GM18508 (cell line): ENCODE data around the gene SLC7A9.
"Not testable (repeated sequence)": the region's sequence is repeated elsewhere in the genome, so short reads cannot be mapped to it uniquely, and the experiment has no call there.

Source experiments
- ATAC-seq: cut with Tn5 transposase; IDR thresholded peaks from one replicate; pipeline ENCODE4 v1.9.1; 2021; ENCODE audit warnings: moderate number of reproducible peaks; ENCODE audit not compliant: insufficient read depth, unreplicated experiment

SLC7A9 gene

GRCh38 chr19:32810452-32810851 is 59.1 kb downstream of the SLC7A9 start:
- no peak for ATAC-seq

DNA sequence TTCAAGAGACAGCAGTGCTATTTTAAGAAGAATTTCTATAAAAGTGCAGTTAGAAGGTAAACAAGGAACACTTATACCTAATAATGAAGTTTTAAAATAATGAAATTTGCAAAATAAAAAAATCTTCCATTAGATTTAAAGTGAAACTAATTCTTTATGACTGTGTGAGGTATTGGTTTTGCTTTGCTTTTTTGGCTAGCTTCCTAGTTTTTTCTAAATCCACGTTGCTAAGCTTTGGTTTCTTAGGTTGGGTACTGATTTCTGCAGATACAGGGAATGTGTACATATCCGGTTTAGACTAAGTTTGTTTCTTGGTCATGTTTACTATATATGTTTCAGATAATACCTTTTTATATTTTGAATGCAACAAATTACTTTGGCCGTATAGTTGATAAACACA is 59.8 kb downstream of the SLC7A9 start:
- no peak for ATAC-seq

- no peak for ATAC-seq
These were observed 60.3 kb downstream of the SLC7A9 start for GRCh38 chr19:32809254-32809653.

- ATAC-seq: no peak
These were observed 61.3 kb downstream of the SLC7A9 start for GRCh38 chr19:32808236-32808635.

DNA sequence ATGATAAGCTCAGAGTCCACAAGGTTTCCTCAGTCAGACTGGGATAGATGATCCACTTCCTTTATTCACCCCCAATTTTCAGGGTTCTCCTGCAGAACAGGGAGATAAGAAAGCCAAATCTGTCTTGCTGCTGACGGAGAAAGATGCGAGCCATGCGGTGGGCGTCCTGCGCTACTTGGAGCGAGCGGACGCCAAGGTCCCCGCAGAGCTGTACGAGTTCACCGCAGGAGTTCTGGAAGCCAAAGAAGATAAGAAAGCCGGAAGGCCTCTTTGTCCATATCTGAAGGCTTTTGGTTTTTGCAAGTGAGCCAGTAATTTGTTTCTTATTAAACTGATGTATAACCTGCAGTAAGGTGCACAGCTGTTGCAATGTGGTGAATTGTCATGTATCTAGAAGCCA is 66.7 kb downstream of the SLC7A9 start:
- ATAC-seq: no peak

- no peak for ATAC-seq
These were observed 68.8 kb downstream of the SLC7A9 start for GRCh38 chr19:32800754-32801153.

DNA sequence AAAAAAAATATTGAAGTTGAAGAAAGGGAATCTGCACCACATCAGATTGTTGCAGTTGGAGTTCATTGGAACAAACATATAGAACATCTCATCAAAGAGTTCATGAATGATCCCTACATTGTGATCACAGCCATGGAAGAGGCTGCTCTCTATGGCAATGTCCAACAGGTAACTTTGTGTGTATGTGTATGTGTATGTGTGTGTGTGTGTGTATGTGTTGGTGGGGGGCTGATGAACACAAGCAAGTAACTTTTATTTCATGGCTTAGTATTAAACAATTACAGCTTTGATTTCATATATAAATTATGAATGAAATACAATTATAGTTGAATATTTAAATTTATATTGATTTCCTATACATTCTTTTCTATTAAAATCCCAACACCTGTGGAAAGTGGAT is 69.4 kb downstream of the SLC7A9 start:
- no peak for ATAC-seq

GRCh38 chr19:32798201-32798600 is 71.4 kb downstream of the SLC7A9 start:
- no peak for ATAC-seq

DNA sequence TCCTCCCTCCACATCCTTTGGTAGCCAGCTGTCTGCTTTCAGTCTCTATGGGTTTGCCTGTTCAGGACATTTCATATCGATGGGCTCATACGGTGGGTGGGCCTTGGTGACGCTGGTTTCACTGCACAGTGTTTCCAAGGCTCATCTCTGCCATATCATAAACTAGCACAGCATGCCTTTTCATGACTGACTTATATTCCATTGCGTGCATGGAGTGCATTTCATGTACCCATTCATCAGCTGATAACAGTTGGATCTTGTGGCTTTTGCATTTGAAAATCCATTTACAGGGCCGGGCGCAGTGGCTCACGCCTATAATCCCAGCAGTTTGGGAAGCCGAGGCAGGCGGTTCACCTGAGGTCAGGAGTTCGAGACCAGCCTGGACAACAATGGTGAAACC is 80.1 kb downstream of the SLC7A9 start:
- no peak for ATAC-seq

DNA sequence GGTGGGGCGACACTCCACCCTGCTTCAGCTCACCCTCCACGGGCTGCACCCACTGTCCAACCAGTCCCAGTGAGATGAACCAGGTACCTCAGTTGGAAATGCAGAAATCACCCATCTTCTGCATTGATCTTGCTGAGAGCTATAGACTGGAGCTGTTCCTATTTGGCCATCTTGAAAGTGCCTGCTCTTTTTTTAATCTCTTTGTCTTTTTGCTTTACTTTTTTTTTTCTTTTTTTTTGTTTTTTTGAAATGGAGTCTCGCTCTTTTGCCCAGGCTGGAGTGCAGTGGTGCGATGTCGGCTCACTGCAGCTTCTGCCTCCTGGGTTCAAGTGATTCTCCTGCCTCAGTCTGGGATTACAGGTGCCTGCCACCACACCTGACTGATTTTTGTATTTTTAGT is 81.7 kb downstream of the SLC7A9 start:
- ATAC-seq: not testable (repeated sequence)

- ATAC-seq: not testable (repeated sequence)
These were observed 82.3 kb downstream of the SLC7A9 start for GRCh38 chr19:32787161-32787813.

- ATAC-seq: not testable (repeated sequence)
These were observed 87.5 kb downstream of the SLC7A9 start for GRCh38 chr19:32782089-32782488.

GRCh38 chr19:32781280-32781679 is 88.3 kb downstream of the SLC7A9 start:
- no peak for ATAC-seq
